Measurements from ENCODE around the gene ASB3.
"Not testable (repeated sequence)": the region's sequence is repeated elsewhere in the genome, so short reads cannot be mapped to it uniquely, and the experiment has no call there.

Gene ASB3

DNA sequence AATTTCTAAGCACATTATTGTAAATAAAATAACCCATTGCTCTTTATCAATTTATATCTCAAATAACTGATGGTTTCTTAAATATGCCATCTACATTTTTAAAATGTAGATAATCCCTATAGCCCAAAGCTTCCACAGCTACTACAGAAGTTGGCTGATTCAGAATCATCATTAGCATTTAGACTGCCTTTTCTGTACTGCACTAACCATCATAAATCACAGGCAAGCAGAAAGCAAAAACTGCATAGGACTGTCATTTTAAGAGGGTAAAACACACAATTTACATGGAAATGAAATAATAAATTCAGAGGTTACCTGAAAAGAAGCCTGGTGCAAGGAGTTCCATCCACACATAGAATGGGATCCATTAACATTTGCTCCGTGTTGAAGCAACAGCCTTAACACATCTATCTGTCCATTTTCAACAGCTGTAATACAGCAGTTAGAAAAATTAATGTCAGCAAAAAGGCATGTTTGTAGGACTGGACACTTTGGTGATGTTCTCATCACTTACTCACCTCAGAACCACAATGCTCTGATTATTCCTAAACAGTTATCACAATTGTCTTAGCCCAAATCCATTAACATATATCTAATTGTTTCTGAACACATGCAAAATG, 57.5 kb downstream of the ASB3 start:
- DNase-seq (ENCODE audit: low spot score), result no peak

DNA sequence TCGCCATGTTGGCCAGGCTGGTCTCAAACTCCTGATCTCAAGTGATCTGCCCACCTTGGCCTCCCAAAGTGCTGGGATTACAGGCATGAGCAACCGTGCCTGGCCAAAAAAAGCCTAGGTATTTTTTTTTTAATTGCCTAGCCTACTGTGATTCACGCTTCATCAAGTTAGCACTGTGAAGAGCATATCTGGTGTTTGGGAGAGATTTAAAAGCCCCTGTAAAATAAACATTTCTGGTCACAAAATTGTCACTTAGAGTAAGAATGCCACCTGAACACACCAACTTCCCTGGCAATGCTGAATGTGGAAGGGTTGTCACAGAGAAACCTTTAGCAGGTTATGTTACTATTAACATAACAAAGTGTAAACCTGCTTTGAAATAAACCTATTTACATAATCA, 58.8 kb downstream of the ASB3 start:
- DNase-seq (ENCODE audit: low spot score), result no peak

DNA sequence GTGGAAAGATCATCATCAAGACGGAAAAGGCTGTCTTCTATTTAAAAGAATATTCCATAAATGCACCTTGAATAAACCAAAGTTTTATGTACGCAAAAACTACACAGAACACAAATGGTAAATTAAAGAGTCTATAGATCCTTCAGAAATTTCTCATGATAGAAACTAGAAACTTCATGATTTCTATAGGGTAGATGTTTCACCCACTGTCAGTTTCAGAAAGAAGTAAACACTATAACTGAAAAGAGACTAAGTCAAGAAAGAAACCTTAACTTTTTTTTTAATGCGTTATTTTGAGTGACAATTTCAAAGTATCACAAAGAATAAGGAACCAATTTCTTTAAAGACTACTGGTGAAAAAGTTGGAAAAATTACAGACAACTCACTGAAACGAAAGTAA, 61.1 kb downstream of the ASB3 start:
- DNase-seq (ENCODE audit: low spot score), result no peak

GRCh38 chr2:53724536-53724935, 62.2 kb downstream of the ASB3 start:
- DNase-seq (ENCODE audit: low spot score), result no peak

- not testable (repeated sequence) for DNase-seq (ENCODE audit: low spot score)
Observed at GRCh38 chr2:53720944-53721343, 65.8 kb downstream of the ASB3 start.

- no peak for DNase-seq (ENCODE audit: low spot score)
Observed at GRCh38 chr2:53715568-53715967, 71.2 kb downstream of the ASB3 start.

GRCh38 chr2:53711271-53711780, 75.4 kb downstream of the ASB3 start:
- DNase-seq (ENCODE audit: low spot score), result no peak

DNA sequence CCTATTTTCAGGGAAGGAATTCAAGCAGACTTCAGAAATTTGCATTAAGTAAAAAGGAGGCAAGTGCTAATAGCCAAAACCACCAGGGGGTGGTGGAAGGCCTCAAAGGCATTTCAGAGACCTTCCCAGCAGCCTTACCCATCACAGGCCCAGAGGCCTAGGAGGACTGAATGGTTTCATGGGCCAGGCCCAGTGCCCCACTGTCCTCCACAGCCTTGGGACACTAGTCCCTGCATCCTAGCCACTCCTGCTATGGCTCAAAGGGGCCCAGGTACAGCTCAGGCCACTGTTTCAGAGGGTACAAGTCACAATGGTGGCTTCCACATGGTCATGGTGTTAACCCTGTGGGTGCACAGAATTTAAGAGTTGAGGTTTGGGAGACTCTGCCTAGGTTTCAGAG, 77.8 kb downstream of the ASB3 start:
- DNase-seq (ENCODE audit: low spot score), result no peak

GRCh38 chr2:53701221-53701620, 85.5 kb downstream of the ASB3 start:
- no peak for DNase-seq (ENCODE audit: low spot score)

DNA sequence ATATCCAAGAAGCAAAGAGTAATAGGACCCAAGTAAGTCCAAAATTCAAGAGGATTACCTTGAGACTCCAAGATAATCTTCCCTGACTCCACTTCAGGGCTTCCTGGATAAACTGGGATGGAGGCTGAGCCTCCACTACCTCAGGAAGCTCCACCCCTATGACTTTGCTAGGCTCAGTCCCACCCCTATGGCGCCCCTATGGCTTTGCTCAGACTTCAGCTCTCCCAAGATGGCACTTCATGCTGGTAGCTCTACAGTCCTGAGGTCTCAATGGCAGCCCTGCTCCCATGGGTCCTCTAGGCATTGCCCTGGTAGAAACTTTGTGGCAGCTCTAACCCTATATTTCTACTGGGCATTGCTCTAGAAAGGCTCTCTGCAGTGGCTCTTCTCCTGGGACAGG, 89.1 kb downstream of the ASB3 start:
- no peak for DNase-seq (ENCODE audit: low spot score)

DNA sequence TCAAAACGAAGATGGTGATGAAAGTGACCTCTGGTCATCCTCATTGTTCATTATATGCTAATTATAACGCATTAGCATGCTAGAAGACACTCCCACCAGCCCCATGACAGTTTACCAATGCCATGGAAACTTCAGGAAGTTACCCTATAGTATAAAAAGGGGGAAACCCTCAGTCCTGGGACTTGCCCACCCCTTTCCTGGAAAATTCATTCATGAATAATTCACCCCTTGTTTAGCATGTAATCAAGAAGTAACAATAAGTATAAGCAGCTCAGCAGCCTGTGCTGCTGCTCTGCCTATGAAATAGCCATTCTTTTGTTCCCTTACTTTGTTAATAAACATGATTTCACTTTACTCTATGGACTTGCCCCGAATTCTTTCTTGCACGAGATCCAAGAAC, 89.7 kb downstream of the ASB3 start:
- no peak for DNase-seq (ENCODE audit: low spot score)

- DNase-seq (ENCODE audit: low spot score), result no peak
Observed at GRCh38 chr2:53695575-53695974, 91.2 kb downstream of the ASB3 start.

DNA sequence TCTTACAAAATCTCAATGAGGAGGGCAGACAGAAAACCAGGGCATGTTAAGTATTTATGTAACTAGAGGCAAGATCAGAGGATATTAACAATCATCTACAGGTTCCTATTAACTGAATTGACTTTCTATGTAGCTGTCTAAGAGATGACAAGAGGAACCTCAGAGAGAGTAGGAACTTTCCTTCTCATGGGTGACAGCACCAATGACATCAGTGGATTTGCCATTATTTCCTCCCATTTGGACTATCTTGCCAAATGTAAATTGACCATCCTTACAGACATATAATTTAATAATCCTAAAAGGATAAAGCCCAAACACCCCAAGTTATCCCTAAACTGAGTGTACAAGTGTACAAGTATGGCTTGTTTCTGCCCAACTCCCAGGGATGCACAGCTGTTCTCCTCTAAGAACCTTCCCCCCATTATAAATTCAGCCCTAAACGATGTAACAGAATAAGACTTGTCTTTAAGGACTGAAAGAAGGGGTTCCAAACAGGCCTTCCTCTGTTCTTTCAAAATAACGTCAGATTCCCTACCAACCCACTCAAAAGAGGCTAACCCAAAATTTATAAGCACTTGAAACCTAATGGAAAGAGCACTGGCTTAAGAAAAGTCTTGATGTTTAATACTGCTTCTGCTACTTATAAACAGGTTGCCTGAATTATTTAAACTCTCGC, 92.5 kb downstream of the ASB3 start:
- no peak for DNase-seq (ENCODE audit: low spot score)

DNA sequence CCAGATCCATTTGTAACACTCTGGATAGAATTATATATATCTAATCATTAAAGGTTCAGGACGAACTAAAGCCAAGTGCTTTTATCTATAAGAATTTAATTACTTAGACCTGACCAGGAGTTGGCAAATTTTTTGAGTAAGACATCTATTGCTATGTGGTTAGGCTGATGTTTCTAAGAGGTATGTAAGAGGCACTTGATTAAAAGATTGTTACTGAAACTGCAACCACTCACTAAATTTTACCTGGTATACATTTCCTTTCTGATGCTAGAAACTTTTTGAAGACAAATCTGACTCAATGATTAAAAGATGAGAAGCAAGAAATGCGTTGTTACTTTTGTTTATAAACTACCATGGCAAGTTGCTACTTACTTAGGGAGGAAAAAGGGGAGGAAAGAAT, 95.9 kb downstream of the ASB3 start:
- DNase-seq (ENCODE audit: low spot score), result no peak

DNA sequence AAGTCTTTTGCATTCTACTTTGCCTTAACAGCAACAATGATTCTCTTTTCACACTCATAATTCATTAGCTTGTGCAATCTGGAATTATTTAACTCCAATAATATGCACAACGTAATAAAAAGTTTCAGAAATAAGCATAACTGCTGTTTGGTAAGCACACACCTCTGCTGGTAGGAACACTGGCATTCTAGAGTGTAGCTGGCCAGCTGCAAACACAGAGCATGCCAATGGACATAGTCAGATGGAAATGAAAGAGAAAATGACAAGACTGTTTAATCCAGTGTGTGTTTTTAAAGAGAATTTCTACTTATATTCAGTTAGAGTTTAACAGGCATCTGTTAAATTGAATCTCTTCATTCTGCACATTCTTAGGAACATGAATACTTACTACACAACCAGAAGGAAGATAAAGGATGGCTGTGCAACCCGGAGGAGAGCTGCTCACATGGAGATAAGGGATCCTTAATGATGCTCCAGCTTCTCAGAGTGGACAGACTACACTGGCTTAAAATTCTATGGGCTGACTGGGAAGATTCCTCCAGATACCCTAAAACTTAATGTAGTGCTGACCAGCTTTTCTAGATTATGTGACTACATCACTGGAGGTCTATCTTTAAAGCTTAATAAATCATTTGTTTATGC, 113.8 kb downstream of the ASB3 start:
- DNase-seq (ENCODE audit: low spot score), result no peak

DNA sequence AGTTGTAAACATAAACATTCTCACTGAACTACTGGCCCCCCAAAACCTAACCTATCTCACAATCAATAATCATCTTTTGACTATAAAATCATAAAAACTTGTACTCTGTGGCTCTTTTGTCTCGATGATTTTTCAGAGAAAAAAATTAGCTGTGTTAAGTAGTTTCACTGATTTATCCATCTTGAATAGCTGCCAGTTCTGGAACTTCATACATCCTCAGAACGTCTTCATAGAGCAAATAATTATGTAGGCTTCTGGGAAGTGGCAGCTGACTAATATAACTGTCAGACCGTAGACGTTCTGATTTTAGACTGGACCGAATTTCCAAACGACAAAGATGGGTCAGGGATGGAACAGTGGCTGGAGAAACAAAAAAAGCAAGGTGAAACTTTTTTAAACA, 116.4 kb downstream of the ASB3 start:
- no peak for DNase-seq (ENCODE audit: low spot score)

GRCh38 chr2:53668624-53669026, 118.1 kb downstream of the ASB3 start:
- no peak for DNase-seq (ENCODE audit: low spot score)

- not testable (repeated sequence) for DNase-seq (ENCODE audit: low spot score)
Observed at GRCh38 chr2:53667130-53667529, 119.6 kb downstream of the ASB3 start.

- DNase-seq (ENCODE audit: low spot score), result no peak
Observed at GRCh38 chr2:53660886-53661285, 125.9 kb downstream of the ASB3 start.

DNA sequence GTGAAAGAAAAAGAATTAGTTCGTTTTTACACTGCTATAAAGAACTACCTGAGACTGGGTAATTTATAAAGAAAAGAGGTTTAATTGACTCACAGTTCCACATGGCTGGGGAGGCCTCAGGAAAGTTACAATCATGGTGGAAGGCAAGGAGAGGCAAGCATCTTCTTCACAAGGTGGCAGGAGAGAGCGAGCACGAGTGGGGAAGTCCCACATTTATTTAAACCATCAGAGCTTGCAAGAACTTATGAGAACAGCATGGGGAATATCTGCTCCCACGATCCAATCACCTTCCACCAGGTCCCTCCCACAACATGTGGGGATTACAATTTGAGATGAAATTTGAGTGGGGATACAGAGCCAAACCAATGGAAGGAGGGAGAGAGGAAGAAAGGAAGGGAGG, 128.3 kb downstream of the ASB3 start:
- DNase-seq (ENCODE audit: low spot score), result not testable (repeated sequence)

DNA sequence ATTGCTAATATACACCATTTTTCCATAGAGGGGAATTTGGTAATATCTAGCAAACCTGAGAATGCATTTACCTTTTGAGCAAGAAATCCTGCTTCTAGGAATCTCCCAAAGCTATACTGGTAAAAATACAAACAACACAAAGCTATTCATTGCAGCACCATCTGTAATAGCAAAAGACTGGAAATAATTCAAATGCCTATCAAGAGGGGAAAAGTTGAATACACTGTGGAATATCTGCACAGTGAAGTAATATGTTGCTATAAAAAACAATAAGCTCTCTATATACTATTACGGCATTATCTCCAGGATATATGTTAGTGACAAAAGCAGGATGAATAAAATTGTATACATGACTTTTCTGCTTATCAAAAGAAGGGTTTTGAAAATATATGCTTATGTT, 131.5 kb downstream of the ASB3 start:
- no peak for DNase-seq (ENCODE audit: low spot score)

GRCh38 chr2:53654396-53654795, 132.4 kb downstream of the ASB3 start:
- DNase-seq (ENCODE audit: low spot score), result no peak

- no peak for DNase-seq (ENCODE audit: low spot score)
Observed at GRCh38 chr2:53652131-53652530, 134.6 kb downstream of the ASB3 start.
